Measurements from ENCODE around the gene SRPX2.

GRCh38 chrX:100643212-100643611 is 787 bp upstream of the SRPX2 start:
- TF ChIP-seq POLR2A (IDR thresholded peaks at IDR 0.05), result no peak
- TF ChIP-seq CTCF (IDR thresholded peaks at IDR 0.05), result no peak

Data from esophagus squamous epithelium (tissue), 4 donors.